NT2/D1 (cell line): ENCODE results near the gene MAGI2.

Experiments
- DNase-seq: peaks from one replicate; pipeline ENCODE4 v3.0.0-alpha.2; 2011; ENCODE audit warnings: low read depth, low spot score
- H3K27me3 ChIP-seq: 2 replicates; pipeline ENCODE4 v1.6.0; 2011; ENCODE audit warnings: mild to moderate bottlenecking; ENCODE audit not compliant: insufficient read length, insufficient read depth
- H3K36me3 ChIP-seq: 2 replicates; pipeline ENCODE4 v1.6.1; 2011; ENCODE audit warnings: mild to moderate bottlenecking, low read length, mixed read lengths; ENCODE audit not compliant: insufficient read depth, insufficient read length
- H3K4me1 ChIP-seq: 2 replicates; pipeline ENCODE4 v1.5.1; 2011; ENCODE audit not compliant: insufficient read depth, insufficient read length
- H3K4me3 ChIP-seq: 2 replicates; pipeline ENCODE4 v1.5.1; 2011; ENCODE audit warnings: low read depth; ENCODE audit not compliant: insufficient read length
- H3K9ac ChIP-seq: 2 replicates; pipeline ENCODE4 v1.6.0; 2011; ENCODE audit warnings: low read depth; ENCODE audit not compliant: insufficient read length
- H3K9me3 ChIP-seq: 2 replicates; pipeline ENCODE4 v1.5.1; 2011; ENCODE audit warnings: mild to moderate bottlenecking, low read length; ENCODE audit not compliant: insufficient read depth
- SUZ12 ChIP-seq: IDR thresholded peaks from 2 replicates; pipeline ENCODE4 v1.6.1; 2011; ENCODE audit not compliant: insufficient read length, insufficient read depth; ENCODE audit errors: extremely low read depth
- YY1 ChIP-seq: IDR thresholded peaks from 2 replicates; pipeline ENCODE4 v1.6.1; 2011; ENCODE audit not compliant: insufficient read length, insufficient read depth
- ZNF274 ChIP-seq: IDR thresholded peaks from 2 replicates; pipeline ENCODE4 v1.6.1; 2011; ENCODE audit warnings: mild to moderate bottlenecking, low read depth, low read length

MAGI2 gene

GRCh38 chr7:78895393-78895792, 558.1 kb downstream of the MAGI2 start:
- Histone ChIP-seq H3K9me3 (no peaks in the 10 kb centered on the region), H3K4me1 (no peaks in the 10 kb centered on the region)
- no peak for TF ChIP-seq ZNF274
- no peak for TF ChIP-seq SUZ12
- TF ChIP-seq YY1, result no peak

GRCh38 chr7:78879206-78879605, 574.3 kb downstream of the MAGI2 start:
- no peak for DNase-seq
- Histone ChIP-seq H3K4me3 (no peak overlapping the region), H3K4me1 (no peaks in the 10 kb centered on the region), H3K36me3 (no peaks in the 10 kb centered on the region), H3K9ac (no peak overlapping the region), H3K27me3 (no peaks in the 10 kb centered on the region), H3K9me3 (0 out of 2 replicates have a peak, but pooled peaks cover 9% of the 10 kb centered on the region)
- TF ChIP-seq SUZ12 (no peak), YY1 (no peak), ZNF274 (no peak)

More at GRCh38 chr7:78895393-78895792, 558.1 kb downstream of the MAGI2 start:
- H3K9ac ChIP-seq, result no peak overlapping the region
- H3K36me3 ChIP-seq, result no peaks in the 10 kb centered on the region
- H3K27me3 ChIP-seq, result no peaks in the 10 kb centered on the region
- no peak overlapping the region for H3K4me3 ChIP-seq
- DNase-seq, result no peak

GRCh38 chr7:78873117-78873516, 580.4 kb downstream of the MAGI2 start:
- Histone ChIP-seq H3K9ac (no peak overlapping the region), H3K9me3 (no peaks in the 10 kb centered on the region), H3K4me3 (no peak overlapping the region), H3K4me1 (no peaks in the 10 kb centered on the region), H3K27me3 (no peaks in the 10 kb centered on the region), H3K36me3 (no peaks in the 10 kb centered on the region)
- no peak for DNase-seq
- TF ChIP-seq SUZ12, result no peak
- TF ChIP-seq YY1, result no peak
- no peak for TF ChIP-seq ZNF274

- Histone ChIP-seq H3K9ac (no peak overlapping the region), H3K4me3 (no peak overlapping the region), H3K9me3 (no peaks in the 10 kb centered on the region), H3K36me3 (no peaks in the 10 kb centered on the region), H3K4me1 (no peaks in the 10 kb centered on the region), H3K27me3 (no peaks in the 10 kb centered on the region)
- DNase-seq, result no peak
- TF ChIP-seq YY1 (no peak), SUZ12 (no peak), ZNF274 (no peak)
These were observed 589.1 kb downstream of the MAGI2 start for GRCh38 chr7:78864339-78864738.

GRCh38 chr7:78863281-78863680, 590.2 kb downstream of the MAGI2 start:
- H3K27me3 ChIP-seq, result no peaks in the 10 kb centered on the region
- TF ChIP-seq ZNF274 (no peak), YY1 (no peak), SUZ12 (no peak)
- no peaks in the 10 kb centered on the region for H3K36me3 ChIP-seq
- no peaks in the 10 kb centered on the region for H3K9me3 ChIP-seq
- no peaks in the 10 kb centered on the region for H3K4me1 ChIP-seq
- H3K4me3 ChIP-seq, result no peak overlapping the region
- DNase-seq, result no peak
- no peak overlapping the region for H3K9ac ChIP-seq

GRCh38 chr7:78862411-78862900, 591.0 kb downstream of the MAGI2 start:
- Histone ChIP-seq H3K36me3 (no peaks in the 10 kb centered on the region), H3K27me3 (no peaks in the 10 kb centered on the region), H3K9me3 (no peaks in the 10 kb centered on the region), H3K4me1 (no peaks in the 10 kb centered on the region), H3K4me3 (no peak overlapping the region), H3K9ac (no peak overlapping the region)
- TF ChIP-seq YY1, result no peak
- no peak for TF ChIP-seq SUZ12
- no peak for TF ChIP-seq ZNF274
- no peak for DNase-seq

GRCh38 chr7:78852951-78853350, 600.5 kb downstream of the MAGI2 start:
- Histone ChIP-seq H3K4me3 (no peak overlapping the region), H3K36me3 (no peaks in the 10 kb centered on the region), H3K4me1 (no peaks in the 10 kb centered on the region), H3K9ac (no peak overlapping the region), H3K9me3 (no peaks in the 10 kb centered on the region), H3K27me3 (no peaks in the 10 kb centered on the region)
- no peak for TF ChIP-seq YY1
- no peak for TF ChIP-seq SUZ12
- TF ChIP-seq ZNF274, result no peak
- DNase-seq, result no peak

GRCh38 chr7:78850093-78850740, 603.2 kb downstream of the MAGI2 start:
- H3K4me1 ChIP-seq, result no peaks in the 10 kb centered on the region
- DNase-seq, result no peak
- no peaks in the 10 kb centered on the region for H3K9me3 ChIP-seq
- no peak overlapping the region for H3K9ac ChIP-seq
- H3K36me3 ChIP-seq, result no peaks in the 10 kb centered on the region
- TF ChIP-seq SUZ12 (no peak), ZNF274 (no peak), YY1 (no peak)
- H3K27me3 ChIP-seq, result no peaks in the 10 kb centered on the region
- no peak overlapping the region for H3K4me3 ChIP-seq
